H1 (cell line): Measurements from ENCODE around the gene LRRFIP1.
"Not testable (repeated sequence)": the region's sequence is repeated elsewhere in the genome, so short reads cannot be mapped to it uniquely, and the experiment has no call there.

ENCODE experiments used
- POLR2AphosphoS5 ChIP-seq: IDR thresholded peaks from 2 replicates; pipeline ENCODE4 v1.6.1; 2011; ENCODE audit warnings: low read depth, low read length
- TF ChIP-seq, protein P1 (sequence below), 3 experiments: IDR thresholded peaks; 1 replicate in 2 of 3; 2 replicates in 1 of 3; pipeline versions ENCODE4 v1.5.1 to v1.6.1; 2011; ENCODE audit warnings: low read length in 3 of 3, mild to moderate bottlenecking in 3 of 3, inconsistent platforms in 2 of 3, low read depth in 1 of 3, moderate library complexity in 1 of 3; ENCODE audit not compliant: insufficient read depth in 1 of 3; ENCODE audit errors: control extremely low read depth in 1 of 3

DNA sequence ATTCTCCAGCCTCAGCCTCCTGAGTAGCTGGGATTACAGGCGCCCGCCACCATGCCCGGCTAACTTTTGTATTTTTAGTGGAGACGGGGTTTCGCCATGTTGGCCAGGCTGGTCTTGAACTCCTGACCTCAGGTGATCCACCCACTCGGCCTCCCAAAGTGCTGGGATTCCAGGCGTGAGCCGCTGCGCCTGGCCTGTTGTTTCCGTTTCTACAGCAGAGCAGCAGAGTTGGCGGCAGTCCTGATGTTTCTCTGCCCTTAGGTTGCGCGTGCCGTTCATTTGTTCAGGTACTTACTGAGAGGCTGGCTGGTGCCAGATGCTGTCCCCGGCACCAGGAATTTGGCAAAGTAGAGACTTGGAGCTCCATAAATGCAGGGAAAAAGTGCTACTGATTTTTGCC, 123.1 kb downstream of the LRRFIP1 start:
- TF ChIP-seq, protein P1, sequence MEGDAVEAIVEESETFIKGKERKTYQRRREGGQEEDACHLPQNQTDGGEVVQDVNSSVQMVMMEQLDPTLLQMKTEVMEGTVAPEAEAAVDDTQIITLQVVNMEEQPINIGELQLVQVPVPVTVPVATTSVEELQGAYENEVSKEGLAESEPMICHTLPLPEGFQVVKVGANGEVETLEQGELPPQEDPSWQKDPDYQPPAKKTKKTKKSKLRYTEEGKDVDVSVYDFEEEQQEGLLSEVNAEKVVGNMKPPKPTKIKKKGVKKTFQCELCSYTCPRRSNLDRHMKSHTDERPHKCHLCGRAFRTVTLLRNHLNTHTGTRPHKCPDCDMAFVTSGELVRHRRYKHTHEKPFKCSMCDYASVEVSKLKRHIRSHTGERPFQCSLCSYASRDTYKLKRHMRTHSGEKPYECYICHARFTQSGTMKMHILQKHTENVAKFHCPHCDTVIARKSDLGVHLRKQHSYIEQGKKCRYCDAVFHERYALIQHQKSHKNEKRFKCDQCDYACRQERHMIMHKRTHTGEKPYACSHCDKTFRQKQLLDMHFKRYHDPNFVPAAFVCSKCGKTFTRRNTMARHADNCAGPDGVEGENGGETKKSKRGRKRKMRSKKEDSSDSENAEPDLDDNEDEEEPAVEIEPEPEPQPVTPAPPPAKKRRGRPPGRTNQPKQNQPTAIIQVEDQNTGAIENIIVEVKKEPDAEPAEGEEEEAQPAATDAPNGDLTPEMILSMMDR (IDR thresholded peaks at IDR 0.05; ENCODE audit: control extremely low read depth in 1 of 3, insufficient read depth in 1 of 3, low read depth in 1 of 3, low read length in 3 of 3) = not testable (repeated sequence)
- not testable (repeated sequence) for TF ChIP-seq POLR2AphosphoS5
